A673 (cell line): ENCODE data around the gene FLT1.

Experiments
- EZH2 ChIP-seq: fragments of 200-600 bp; sonication (generic); IDR thresholded peaks from 2 replicates; pipeline ENCODE4 v1.6.1; 2017; ENCODE audit warnings: borderline replicate concordance, low read depth, mild to moderate bottlenecking, mixed read lengths, antibody characterized with exemption, low read length; ENCODE audit not compliant: poor library complexity, severe bottlenecking
- TF ChIP-seq, protein P1 (sequence below): fragments of 300-800, 200-600 bp; sonication (generic); conservative IDR thresholded peaks from 2 replicates; pipeline ENCODE4 v1.5.1; 2017; ENCODE audit warnings: low read depth, mild to moderate bottlenecking, antibody characterized with exemption, low read length, moderate library complexity, mixed read lengths

DNA sequence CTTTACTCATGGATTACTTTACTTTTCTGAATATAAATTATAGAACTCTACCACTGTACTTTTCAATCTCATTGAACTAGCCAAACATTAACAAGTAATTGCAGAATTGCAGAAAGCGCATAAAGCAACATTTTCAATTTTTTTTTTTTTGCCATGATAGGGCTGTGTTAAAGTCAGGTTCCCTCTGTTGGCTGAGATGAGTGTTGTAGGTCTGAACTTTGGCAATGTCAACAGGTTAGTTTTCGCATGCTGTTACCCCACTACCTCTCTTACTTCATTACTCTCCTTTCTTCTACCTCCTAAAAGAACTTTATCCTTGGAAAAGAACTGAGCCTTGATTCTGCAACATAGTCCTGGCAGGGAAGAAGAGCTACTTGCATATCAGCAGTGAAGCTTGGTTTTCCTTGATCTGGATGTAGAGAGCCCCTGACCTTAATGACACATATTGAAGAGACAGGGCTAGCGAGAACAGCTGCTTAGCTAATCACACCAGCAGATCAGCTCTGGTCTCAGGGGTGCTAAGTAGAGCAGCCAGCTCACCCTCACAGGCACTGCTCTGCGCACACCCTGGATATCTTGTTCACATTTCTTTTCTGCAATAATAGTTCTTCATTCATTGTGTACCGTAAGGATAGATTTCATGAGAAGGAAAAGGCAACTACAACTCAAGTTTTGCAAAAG lies 119.5 kb downstream of the FLT1 start:
- TF ChIP-seq, protein P1, sequence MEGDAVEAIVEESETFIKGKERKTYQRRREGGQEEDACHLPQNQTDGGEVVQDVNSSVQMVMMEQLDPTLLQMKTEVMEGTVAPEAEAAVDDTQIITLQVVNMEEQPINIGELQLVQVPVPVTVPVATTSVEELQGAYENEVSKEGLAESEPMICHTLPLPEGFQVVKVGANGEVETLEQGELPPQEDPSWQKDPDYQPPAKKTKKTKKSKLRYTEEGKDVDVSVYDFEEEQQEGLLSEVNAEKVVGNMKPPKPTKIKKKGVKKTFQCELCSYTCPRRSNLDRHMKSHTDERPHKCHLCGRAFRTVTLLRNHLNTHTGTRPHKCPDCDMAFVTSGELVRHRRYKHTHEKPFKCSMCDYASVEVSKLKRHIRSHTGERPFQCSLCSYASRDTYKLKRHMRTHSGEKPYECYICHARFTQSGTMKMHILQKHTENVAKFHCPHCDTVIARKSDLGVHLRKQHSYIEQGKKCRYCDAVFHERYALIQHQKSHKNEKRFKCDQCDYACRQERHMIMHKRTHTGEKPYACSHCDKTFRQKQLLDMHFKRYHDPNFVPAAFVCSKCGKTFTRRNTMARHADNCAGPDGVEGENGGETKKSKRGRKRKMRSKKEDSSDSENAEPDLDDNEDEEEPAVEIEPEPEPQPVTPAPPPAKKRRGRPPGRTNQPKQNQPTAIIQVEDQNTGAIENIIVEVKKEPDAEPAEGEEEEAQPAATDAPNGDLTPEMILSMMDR = no peak
- TF ChIP-seq EZH2 = no peak
